Neural cell (in vitro differentiated cells): ENCODE data around the gene UBL4A.

Experiments used
- CTCF ChIP-seq: fragments of 450-650 bp; IDR thresholded peaks from 2 replicates; pipeline ENCODE4 v1.5.1; 2014; ENCODE audit warnings: antibody characterized with exemption, mild to moderate bottlenecking, moderate library complexity; ENCODE audit not compliant: poor library complexity, severe bottlenecking
- EP300 ChIP-seq: fragments of 450-650 bp; conservative IDR thresholded peaks from 2 replicates; pipeline ENCODE4 v1.6.1; 2014; ENCODE audit warnings: antibody characterized with exemption, mild to moderate bottlenecking, moderate library complexity; ENCODE audit not compliant: poor library complexity, severe bottlenecking
- EZH2 ChIP-seq: fragments of 200-600, 300-800 bp; shearing (Covaris generic), sonication (generic); IDR thresholded peaks from 2 replicates; pipeline ENCODE4 v1.6.1; 2014; ENCODE audit warnings: antibody characterized with exemption, low read length, borderline replicate concordance, mild to moderate bottlenecking; ENCODE audit not compliant: insufficient read depth, poor library complexity, severe bottlenecking
- MXI1 ChIP-seq: fragments of 450-650 bp; conservative IDR thresholded peaks from 2 replicates; pipeline ENCODE4 v1.6.1; 2014; ENCODE audit warnings: antibody characterized with exemption, mild to moderate bottlenecking; ENCODE audit not compliant: poor library complexity, severe bottlenecking
- POLR2AphosphoS5 ChIP-seq: IDR thresholded peaks from 2 replicates; pipeline ENCODE4 v1.6.1; 2012
- REST ChIP-seq: IDR thresholded peaks from 2 replicates; pipeline ENCODE4 v1.6.1; 2012; ENCODE audit warnings: borderline replicate concordance
- SMC3 ChIP-seq: fragments of 450-650 bp; conservative IDR thresholded peaks from 2 replicates; pipeline ENCODE4 v1.6.1; 2014; ENCODE audit warnings: antibody characterized with exemption, mild to moderate bottlenecking, moderate library complexity; ENCODE audit not compliant: poor library complexity
- TAF1 ChIP-seq: IDR thresholded peaks from 2 replicates; pipeline ENCODE4 v1.6.1; 2012; ENCODE audit warnings: low read depth

DNA sequence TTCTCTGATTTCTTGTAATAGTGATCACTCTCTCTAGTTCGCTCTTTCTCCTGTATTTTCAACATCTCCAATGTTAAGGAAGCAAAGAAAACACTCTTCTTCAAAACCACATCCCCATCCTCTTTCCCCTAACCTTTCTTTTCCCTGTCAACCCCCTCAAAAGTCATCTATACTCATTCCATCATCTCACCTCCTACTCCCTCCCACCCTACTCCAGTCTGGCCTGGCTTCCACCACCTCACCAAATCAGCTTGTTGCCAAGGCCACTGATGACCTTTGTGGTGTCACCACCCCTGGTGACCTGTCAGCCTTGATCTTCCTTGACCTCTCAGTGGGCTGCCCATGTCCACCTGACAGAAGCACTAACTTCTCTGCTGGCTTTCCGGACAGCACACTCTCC, 27.3 kb upstream of the UBL4A start:
- TF ChIP-seq POLR2AphosphoS5 (no peak), CTCF (no peak), EZH2 (no peak), MXI1 (no peak), REST (no peak), EP300 (no peak), TAF1 (no peak), SMC3 (no peak)
